Activated gamma-delta T cell treated with anti-CD3 and anti-CD28 coated beads, Interleukin-2, amount 50 U/mL, for 16 hours (primary cell): ENCODE measurements around the gene C5.
"Not testable (repeated sequence)": the region's sequence is repeated elsewhere in the genome, so short reads cannot be mapped to it uniquely, and the experiment has no call there.

ENCODE experiments used
- DNase-seq: peaks from one replicate; pipeline ENCODE4 v3.0.0-alpha.2; 2020; ENCODE audit warnings: low read depth

The C5 gene

DNA sequence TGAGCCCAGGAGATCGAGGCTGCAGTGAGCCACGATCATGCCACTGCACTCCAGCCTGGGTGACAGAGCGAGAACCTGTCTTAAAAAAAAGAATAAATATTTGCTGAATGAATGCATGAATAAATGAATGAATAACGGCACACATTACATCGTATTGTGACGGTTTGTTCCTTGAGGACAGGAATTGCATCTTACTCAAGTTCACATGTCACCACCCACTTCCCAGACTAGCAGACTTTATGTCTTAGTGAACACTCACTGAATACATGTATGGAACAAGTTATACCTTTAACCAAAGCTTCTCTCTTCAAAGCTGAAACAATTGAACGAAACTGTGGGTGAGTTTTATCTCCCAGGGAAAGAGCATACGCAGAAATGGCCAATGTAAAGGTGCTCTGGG is 70.3 kb downstream of the C5 start:
- DNase-seq: no peak

DNA sequence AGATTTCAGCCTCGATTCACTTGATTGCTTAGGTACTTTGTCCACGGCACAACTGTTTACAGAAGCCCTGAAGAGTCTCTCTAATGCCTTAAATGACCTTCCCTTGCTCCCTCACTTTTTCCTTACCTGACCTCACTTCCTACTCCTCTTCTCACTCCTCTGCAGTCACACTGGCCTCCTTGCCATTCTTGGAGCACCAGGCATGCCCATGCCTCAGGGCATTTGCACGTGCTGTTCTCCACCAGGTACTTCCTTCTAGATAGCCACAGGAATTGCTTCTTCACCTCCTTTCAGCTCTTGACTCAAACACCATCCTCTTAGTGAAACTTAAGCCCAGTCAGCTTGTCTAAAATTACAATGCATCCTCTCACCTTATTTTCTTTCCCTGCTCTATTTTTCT is 71.1 kb downstream of the C5 start:
- DNase-seq: no peak

DNA sequence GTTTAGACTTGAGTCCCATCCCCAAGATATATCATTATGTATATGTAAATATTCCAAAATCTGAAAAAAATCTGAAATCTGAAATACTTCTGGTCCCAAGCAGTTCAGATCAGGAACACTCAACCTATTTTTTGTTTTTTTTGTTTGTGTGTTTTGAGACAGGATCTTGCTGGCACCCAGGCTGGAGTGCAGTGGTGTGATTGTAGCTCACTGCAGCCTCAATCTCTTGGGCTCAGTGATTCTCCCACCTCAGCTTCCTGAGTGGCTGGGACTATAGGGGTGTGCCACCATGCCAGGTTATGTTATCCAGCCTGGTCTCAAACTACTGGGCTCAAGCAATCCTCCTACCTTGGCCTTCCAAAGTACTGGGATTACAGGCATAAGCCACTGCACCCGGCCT is 72.8 kb downstream of the C5 start:
- no peak for DNase-seq

DNA sequence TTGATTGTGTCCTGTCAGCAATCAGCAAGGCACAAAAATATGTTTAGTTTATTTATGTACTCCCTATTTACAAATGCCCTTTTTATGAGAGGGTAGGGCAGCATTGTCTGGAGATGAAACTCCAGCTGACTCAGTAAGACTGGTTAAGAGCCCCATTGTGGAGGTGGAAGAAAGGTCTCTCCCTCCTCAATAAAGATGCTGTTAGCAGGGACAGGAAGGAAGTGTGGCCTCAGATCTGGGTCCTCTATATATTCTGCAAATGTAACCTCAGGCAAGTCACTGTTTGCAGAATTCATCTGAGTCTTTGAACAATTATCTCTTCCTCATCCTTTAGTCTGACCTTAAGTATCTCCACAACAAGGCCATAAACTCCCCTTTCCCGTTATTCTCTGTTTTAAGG is 75.2 kb downstream of the C5 start:
- no peak for DNase-seq

DNA sequence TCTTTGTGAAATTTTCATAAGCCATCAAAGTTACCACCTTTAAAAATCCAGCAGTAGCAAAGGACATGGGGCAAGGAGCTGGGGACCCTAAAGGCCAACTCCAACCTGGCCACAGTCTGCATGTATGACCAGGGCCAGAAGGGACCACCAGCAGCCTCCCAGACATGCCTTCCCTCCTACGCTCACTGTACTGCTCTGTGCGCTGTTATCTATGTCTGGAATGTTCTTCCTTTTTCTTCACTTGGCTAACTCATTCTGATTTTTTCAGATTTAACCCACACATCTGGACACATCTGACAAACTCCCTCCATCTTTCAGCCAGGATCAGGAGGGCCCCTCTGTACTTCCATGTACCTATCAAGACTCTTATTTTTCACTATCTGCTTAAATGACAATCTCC is 75.9 kb downstream of the C5 start:
- no peak for DNase-seq

DNA sequence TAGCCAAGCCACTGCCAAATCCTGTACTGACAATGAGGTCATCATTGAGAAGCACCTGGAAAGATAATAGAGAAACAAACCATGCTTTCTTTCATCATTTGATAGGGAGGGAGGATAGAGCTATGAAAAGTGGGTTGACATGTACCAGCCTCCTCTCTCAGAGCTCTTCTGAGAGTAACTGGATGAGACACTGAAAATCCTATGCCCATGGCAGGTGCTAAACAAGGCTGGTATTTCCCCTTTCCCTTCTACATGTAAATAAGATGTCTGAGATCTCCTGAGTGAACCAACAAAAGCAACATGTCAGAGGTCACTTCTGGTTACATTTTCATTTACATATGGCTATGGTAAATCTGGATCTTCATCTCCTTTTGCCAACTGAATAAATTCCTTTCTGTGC is 78.1 kb downstream of the C5 start:
- no peak for DNase-seq

DNA sequence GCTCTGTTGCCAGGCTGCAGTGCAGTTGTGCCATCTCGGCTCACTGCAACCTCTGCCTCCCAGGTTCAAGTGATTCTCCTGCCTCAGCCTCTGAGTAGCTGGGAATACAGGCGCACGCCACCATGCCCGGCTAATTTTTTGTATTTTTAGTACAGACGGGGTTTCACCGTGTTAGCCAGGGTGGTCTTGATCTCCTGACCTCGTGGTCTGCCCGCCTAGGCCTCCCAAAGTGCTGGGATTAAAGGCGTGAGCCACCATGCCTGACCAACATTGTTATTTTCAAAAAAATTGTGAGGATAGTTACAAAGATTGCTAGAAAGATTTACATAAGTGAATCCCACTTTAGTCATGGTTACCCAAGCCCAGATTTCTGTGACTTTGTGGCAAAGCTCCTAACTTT is 78.6 kb downstream of the C5 start:
- DNase-seq: not testable (repeated sequence)

DNA sequence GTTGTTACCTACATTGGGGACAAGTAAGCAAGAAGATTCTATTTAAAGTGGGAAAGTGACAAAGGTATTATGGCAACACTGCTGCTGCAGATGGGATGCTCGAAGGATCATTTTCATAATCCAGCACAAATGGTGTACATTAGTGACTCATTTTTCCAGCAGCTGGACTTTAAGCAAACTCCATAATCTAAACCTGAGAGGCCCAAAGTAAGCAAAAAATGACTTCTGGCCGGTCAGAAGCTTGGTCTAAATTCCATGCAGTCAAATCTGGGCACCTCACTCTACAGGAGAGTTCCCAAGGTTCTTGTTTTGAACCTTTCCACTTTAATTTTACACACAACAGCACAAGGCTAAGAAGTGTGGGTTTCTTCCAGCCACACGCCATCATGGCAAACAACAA is 79.8 kb downstream of the C5 start:
- no peak for DNase-seq

DNA sequence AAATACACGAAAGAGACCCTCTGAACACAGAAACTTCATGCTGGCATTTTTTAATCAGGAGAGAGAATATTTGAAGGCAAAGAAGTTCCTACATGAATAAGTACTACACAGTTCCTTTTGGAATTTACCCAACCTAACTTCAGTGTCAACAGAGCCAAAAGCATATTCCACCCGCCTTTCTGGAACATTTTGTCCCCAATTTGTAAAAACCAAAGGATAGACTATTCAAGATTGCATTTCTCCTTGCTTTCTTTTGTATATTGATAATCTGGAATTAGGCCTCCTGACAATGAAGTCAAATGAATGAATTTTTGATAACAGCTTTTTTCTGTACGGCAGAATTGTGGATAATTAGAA is 84.1 kb downstream of the C5 start:
- no peak for DNase-seq

DNA sequence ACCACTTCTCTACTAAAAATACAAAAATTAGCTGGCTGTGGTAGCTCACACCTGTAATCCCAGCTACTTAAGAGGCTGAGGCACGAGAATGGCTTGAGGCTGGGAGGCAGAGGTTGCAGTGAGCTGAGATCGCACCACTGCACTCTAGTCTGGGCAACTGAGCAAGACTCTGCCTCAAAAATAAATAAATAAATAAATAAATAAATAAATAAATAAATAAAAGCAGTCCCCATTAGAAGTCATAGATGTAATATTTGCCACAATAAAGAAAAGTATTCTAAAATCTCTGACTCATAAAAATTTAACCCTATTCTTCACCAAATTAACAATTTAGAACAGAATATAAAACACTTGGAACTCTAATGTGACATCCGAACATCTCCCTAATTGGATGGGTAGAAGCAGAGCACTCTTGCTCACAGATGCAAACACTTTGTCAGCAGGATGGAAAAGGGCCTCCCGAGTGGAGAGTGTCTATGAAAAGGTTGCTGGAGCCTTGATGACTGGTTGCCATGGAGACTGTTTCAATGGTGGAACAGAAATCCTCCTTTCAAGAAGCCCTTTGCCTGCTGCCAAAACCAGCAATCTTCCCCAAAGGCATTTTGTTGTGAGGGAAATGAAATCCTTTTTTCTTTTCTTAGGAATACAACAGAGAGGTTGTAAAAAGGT is 84.6 kb downstream of the C5 start:
- no peak for DNase-seq

DNA sequence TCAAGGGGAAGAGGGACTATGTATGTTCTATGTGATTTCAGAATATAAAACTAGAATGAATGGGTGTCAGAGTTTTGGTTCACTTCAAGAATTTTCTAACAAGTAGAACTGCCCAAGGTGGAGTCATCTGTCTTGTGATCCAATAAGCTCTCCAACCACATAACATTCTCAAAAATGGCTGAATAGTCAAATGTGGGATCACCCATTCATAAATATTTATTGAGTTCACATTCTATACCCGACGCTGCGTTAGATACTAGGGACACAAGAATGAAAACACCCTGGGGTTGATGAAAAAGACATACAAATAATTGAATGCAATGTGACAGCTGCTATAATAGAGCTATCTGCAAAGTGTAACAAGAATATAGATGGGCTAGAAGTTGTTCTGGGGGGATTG is 88.1 kb downstream of the C5 start:
- DNase-seq: no peak

DNA sequence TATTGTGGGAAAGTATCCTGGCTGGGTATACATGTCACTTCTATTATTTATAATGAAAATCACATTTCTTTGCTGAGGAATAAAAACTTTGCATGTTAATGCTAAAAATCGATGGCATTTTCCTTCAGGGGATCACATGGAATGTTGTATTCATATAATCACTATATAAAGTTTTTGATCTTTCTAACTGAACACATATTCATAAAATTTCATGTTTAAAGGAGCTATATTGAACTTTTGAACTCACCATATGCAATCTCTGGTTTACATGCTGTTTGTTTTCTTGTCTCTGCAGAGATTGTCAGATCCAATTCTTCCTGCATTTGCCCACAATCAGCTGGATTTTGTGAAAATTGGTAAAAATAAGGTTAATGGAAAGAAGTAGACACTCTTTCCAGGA is 90.1 kb downstream of the C5 start:
- no peak for DNase-seq

DNA sequence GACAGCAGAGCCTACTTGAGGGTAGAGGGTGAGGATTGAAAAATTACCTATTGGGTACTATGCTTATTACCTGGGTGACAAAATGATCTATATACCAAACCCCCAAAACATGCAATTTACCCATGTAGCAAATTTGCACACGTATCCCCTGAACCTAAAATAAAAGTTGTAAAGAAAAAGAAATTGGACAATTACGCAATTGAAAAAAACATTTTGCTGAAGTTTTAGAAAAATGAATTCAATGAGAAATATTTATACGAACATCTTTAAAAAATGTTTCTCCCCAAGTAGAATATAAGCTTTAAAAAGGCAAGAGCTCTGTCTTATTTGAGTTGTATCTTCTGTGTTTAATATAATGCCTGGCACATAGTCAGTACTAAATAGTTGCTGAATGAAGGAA is 93.2 kb downstream of the C5 start:
- DNase-seq: no peak

DNA sequence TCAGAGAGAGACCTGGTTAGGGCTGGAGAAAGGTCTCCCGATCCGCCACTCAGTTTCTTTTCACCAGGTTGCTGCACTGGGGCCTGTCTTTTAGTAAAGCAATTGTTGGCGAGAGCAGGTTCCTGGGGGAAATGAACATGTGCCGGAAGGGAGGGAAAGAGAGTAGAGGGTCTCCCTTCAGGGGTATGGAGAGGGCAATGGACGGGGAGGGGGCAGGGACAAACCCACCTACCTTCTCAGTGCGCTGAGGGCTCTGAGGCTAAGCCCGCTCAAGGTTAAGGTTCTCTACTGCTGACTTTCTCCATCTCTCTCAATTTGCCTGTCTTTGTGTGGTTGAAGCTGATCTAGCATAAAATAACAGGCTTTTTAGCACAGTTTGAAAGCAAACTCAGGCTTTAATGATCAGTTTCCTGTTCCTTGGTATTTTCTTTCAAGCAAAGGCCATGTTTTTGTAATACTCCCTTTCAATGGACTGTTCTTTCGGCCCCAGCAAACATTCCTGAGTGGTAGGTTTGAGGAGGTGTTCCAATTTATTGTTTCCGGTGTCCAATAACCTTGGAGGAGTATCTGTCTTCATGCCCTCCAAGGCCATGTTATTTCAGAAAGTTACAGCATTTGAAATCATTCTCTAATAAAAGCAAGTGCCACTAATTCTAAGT is 98.0 kb downstream of the C5 start:
- no peak for DNase-seq

DNA sequence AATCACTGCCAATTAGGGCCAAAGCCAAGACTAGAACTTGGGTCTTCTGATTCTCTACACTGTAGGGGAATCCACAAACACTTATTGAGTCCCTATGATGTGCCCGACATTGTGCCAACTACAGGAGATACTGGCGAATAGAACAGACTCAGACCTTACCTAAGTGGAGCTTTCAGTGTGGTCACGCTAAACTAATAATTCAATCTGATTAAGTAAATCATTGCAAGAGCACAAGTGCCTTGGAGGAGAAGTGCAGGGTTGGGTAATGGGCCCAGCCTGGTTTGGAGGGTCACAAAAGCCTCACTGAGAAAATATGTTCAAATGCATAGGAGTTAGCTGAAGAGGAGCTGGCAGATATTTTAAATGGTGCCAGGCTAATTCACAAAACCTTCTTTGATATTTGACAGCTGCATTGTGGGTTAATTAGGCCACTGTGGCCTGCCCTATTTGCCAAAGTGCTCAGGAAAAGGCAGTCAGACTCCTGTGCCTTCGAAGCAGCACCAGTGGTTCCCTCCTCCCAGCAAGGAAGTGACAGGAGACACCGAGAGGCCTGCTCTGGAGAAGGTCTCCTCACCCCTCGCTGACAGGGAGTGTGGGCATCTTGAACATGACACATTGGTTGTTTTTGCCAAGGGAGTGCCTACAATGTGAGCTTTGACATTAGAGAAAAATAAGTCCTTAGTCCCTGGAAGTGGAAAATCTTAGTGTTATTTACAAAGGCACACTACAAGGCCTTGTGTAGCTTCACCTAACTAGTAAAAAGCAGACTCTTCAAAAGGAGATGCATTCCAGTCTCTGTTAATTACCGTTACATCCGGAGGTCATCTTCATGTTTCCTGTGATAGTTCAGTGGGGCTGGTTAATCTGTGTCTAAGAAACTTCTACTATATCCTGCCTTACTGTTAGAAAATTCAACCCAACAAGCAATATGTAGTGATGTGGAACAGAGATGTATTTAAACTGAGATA is 99.4 kb downstream of the C5 start:
- DNase-seq: no peak

DNA sequence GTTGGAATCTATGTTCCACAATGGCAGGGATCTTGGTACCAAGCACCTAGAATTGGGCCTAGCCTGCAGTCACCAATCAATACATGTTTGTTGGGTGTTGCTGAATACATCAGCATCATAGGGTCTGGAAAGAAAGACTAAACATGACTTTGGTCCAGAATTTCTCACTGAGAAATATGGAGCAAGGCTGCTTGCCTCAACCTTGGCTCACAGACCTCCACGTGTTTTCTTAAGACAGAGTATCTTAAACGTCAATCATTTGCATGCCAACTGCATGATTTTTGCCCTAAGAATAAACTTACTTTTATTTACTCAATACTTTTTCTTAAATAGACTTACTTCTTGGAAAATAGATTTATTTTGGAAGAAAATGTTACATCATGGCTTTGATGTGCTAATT is 100.8 kb downstream of the C5 start:
- DNase-seq: no peak

DNA sequence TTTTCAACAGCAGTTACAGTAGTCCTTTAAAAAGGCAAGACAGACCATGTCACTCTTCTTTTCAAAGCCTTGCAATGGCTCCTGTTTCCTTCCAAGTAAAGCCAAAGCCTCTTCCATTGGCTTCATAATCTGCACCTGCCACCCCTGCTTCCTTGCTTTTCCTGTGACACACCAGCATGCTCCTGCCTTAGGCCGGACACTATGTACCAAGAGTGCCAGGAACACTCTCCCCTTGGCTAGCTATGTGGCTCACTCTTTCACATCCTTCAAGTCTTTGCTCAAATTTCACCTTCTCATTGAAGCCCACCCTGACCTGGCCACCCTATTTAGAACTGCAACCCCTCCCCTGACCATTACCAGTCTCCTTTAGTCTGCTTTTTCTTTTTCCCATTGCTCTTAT is 101.3 kb downstream of the C5 start:
- DNase-seq: no peak

DNA sequence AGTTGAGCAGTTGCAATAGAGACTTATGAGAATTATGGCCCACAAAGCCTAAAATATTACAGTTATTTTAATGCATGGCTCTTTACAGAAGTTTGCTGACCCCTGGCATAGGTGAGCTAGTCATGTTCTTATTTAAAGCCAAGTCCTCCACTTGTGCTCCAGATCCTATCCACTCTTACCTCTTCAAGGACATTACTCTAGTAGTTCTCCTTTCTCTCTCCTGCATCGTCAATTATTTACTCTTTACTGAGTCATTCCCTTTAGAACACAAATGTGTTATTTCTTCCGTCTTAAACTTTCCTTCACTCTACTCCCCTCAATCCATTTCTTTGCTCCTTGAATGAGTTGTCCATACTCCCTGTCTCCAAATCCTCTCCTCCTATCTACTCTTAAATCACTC is 102.9 kb downstream of the C5 start:
- no peak for DNase-seq

DNA sequence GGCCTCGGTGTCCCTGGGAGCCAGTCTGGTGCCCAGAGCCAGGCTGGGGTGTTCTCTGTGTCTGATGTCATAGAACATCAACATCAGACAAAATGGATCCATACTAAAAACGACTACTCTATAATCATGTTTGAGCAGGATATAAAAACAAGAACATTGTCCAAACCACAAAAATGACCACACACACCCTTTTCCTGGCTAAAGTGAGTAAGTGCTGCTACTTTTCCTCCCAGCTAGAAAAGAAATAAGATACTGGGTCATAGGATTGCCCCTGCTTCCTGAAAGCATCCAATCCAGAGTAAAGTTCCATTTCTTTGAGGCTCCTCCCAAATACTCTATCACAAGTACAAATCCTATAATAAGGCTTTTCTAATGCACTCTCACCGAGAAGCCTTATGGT is 103.8 kb downstream of the C5 start:
- DNase-seq: no peak

DNA sequence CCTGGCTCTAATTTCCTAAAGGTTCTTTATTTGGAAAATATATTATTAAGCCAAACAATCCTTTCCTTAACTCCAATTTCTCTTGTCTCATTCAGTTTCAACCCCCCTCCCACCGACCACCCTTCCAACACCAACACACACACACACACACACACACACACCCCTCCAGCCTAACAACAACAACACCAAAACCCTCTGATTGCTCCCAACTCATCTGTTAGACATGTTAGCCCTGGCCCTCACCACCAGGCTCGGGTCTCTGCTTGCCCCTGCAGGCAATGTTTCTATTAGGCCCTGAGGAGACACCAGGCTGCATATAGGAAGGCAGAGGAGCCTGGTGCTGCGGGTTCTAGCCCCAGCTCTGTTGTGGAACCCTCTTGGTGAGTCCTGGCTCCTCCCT is 105.1 kb downstream of the C5 start:
- no peak for DNase-seq

DNA sequence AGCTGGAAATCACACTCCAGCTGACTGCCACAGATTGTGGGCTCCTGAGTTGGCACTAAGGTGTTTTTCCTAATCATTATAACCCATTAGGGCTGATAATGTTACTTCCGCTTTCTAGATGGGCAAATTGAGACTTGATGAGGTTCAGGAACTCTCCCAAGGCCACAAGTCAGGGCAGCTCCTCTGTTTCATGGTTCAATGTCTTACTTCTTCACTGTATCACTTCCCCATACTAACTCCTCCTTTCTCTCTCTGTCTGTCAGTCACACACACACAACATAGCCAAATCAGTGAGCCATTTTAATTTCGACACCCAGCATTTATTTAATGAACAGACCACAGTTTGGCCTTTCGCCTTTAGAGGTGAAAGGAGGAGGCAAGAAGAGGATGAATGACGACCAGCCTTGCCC is 105.6 kb downstream of the C5 start:
- DNase-seq: no peak

DNA sequence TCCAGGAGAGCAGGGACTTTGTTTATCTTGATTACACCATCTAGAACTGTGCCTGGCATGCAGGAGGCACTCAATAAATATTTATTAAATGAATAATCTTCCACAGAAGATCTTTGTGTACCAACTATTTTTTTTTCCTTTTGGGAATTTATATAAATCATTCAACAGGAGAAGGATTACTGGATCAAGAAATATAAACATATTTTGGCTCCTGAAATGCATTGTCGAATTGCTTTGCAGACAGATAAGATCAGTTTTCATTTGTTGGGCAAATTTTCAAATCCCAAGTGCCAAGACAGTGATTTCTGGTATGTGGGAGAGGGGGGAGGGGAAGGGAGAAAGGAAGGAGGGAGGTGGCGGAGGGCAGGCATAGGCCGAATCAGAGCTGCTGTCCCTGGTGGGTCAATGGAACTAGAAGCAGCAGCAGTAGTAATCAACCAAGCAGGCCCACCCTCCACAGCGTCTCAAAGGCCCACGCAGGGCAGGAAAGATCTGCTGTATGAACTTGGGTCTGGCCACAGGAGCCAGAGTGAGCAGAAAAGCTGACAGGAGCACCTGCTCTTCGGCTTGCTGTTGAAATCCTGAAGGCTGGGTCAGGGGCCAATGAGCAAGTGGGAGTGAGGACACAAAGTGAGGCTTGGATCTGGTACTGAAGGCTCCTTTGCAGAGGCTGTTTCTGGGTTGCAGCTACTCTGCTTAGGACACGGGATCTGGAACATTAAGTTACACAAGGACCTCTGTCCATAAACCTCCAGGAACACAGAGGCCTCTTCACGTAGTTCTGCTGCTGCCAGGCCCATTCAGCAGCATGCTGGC is 107.7 kb downstream of the C5 start:
- DNase-seq: no peak
